Stomach smooth muscle (tissue), 2 donors: Measurements from ENCODE around the gene SNCAIP.
A peak's percentile ranks its signal among the peaks of the same experiment; 100 is the strongest.

Source experiments
- H3K27ac ChIP-seq: one replicate; pipeline ENCODE4 v1.7.0; 2013; ENCODE audit warnings: mild to moderate bottlenecking, low read length, inconsistent platforms
- H3K27me3 ChIP-seq, 2 donors: one replicate each; pipeline ENCODE4 v1.7.0; 2013; ENCODE audit warnings: low read length in 2 of 2; ENCODE audit not compliant: insufficient read depth in 2 of 2, control insufficient read depth in 1 of 2
- H3K36me3 ChIP-seq, 2 donors: one replicate each; pipeline ENCODE4 v1.7.0; 2013; ENCODE audit warnings: low read length in 2 of 2; ENCODE audit not compliant: control insufficient read depth in 2 of 2, insufficient read depth in 2 of 2
- H3K4me1 ChIP-seq: one replicate; pipeline ENCODE4 v1.7.0; 2013; ENCODE audit warnings: low read length; ENCODE audit not compliant: control insufficient read depth, insufficient read depth
- H3K4me3 ChIP-seq, 2 donors: one replicate each; pipeline ENCODE4 v1.7.0; 2013; ENCODE audit warnings: low read length in 2 of 2
- H3K9ac ChIP-seq, 2 donors: one replicate each; pipeline ENCODE4 v1.7.0; 2013; ENCODE audit warnings: low read length in 2 of 2, mild to moderate bottlenecking in 1 of 2
- H3K9me3 ChIP-seq, 2 donors: one replicate each; pipeline ENCODE4 v1.7.0; 2013; ENCODE audit warnings: low read length in 2 of 2; ENCODE audit not compliant: control insufficient read depth in 2 of 2
- donor health status: healthy.
- donor health status: Pancreatic carcinoma.

The SNCAIP gene

GRCh38 chr5:122314036-122314435, 2.0 kb downstream of the SNCAIP start:
- Histone ChIP-seq H3K27ac (no peak overlapping the region), H3K9me3 (no peaks in the 10 kb centered on the region), H3K27me3 (peaks cover 6 to 22% of the 10 kb centered on the region in 2 donors), H3K4me3 (no peak overlapping the region), H3K9ac (no peak overlapping the region), H3K4me1 (peaks cover 4% of the 10 kb centered on the region), H3K36me3 (no peaks in the 10 kb centered on the region)

- Histone ChIP-seq H3K9ac (no peak overlapping the region), H3K36me3 (no peaks in the 10 kb centered on the region), H3K27me3 (peaks cover 6 to 22% of the 10 kb centered on the region in 2 donors), H3K4me1 (peaks cover 4% of the 10 kb centered on the region), H3K4me3 (no peak overlapping the region), H3K9me3 (no peaks in the 10 kb centered on the region), H3K27ac (no peak overlapping the region)
Measured at GRCh38 chr5:122315521-122315920, 3.5 kb downstream of the SNCAIP start.

- H3K9ac ChIP-seq: no peak overlapping the region
- no peak overlapping the region for H3K4me3 ChIP-seq
- no peaks in the 10 kb centered on the region for H3K36me3 ChIP-seq
- peaks cover 6 to 22% of the 10 kb centered on the region in 2 donors for H3K27me3 ChIP-seq
- H3K9me3 ChIP-seq: no peaks in the 10 kb centered on the region
- peaks cover 4% of the 10 kb centered on the region for H3K4me1 ChIP-seq
- no peak overlapping the region for H3K27ac ChIP-seq
Measured at GRCh38 chr5:122316656-122317055, 4.6 kb downstream of the SNCAIP start.

- H3K9ac ChIP-seq: no peak overlapping the region
- H3K36me3 ChIP-seq: no peaks in the 10 kb centered on the region
- H3K27me3 ChIP-seq: peaks cover 0 to 10% of the 10 kb centered on the region in 2 donors
- no peak overlapping the region for H3K27ac ChIP-seq
- H3K4me3 ChIP-seq: no peak overlapping the region
- peaks cover 7% of the 10 kb centered on the region for H3K4me1 ChIP-seq
- H3K9me3 ChIP-seq: no peaks in the 10 kb centered on the region
Measured at GRCh38 chr5:122319897-122320296, 7.9 kb downstream of the SNCAIP start.

- Histone ChIP-seq H3K27me3 (no peaks in the 10 kb centered on the region), H3K9me3 (no peaks in the 10 kb centered on the region), H3K4me3 (no peak overlapping the region), H3K4me1 (peaks cover 7% of the 10 kb centered on the region), H3K9ac (no peak overlapping the region), H3K36me3 (no peaks in the 10 kb centered on the region), H3K27ac (no peak overlapping the region)
Measured at GRCh38 chr5:122321921-122322320, 9.9 kb downstream of the SNCAIP start.

- Histone ChIP-seq H3K27me3 (no peaks in the 10 kb centered on the region), H3K9ac (no peak overlapping the region), H3K27ac (no peak overlapping the region), H3K4me3 (peak overlapping the region; percentile 2 to 40), H3K4me1 (peaks cover 7% of the 10 kb centered on the region), H3K36me3 (no peaks in the 10 kb centered on the region), H3K9me3 (no peaks in the 10 kb centered on the region)
Measured at GRCh38 chr5:122322801-122323548, 10.9 kb downstream of the SNCAIP start.

- Histone ChIP-seq H3K9ac (no peak overlapping the region), H3K4me1 (peaks cover 7% of the 10 kb centered on the region), H3K4me3 (no peak overlapping the region), H3K36me3 (no peaks in the 10 kb centered on the region), H3K27ac (no peak overlapping the region), H3K9me3 (no peaks in the 10 kb centered on the region), H3K27me3 (no peaks in the 10 kb centered on the region)
Measured at GRCh38 chr5:122323738-122324137, 11.7 kb downstream of the SNCAIP start.

- Histone ChIP-seq H3K36me3 (no peaks in the 10 kb centered on the region), H3K27me3 (no peaks in the 10 kb centered on the region), H3K27ac (no peak overlapping the region), H3K9me3 (no peaks in the 10 kb centered on the region), H3K4me3 (no peak overlapping the region), H3K4me1 (peaks cover 7% of the 10 kb centered on the region), H3K9ac (no peak overlapping the region)
Measured at GRCh38 chr5:122327110-122327509, 15.1 kb downstream of the SNCAIP start.

GRCh38 chr5:122330881-122331280, 18.8 kb downstream of the SNCAIP start:
- H3K27ac ChIP-seq: no peak overlapping the region
- no peaks in the 10 kb centered on the region for H3K36me3 ChIP-seq
- H3K9ac ChIP-seq: no peak overlapping the region
- no peaks in the 10 kb centered on the region for H3K9me3 ChIP-seq
- no peaks in the 10 kb centered on the region for H3K4me1 ChIP-seq
- H3K4me3 ChIP-seq: no peak overlapping the region
- H3K27me3 ChIP-seq: no peaks in the 10 kb centered on the region

GRCh38 chr5:122332599-122333555, 20.8 kb downstream of the SNCAIP start:
- H3K9me3 ChIP-seq: no peaks in the 10 kb centered on the region
- H3K27me3 ChIP-seq: no peaks in the 10 kb centered on the region
- H3K27ac ChIP-seq: no peak overlapping the region
- no peaks in the 10 kb centered on the region for H3K36me3 ChIP-seq
- H3K9ac ChIP-seq: no peak overlapping the region
- H3K4me1 ChIP-seq: no peaks in the 10 kb centered on the region
- H3K4me3 ChIP-seq: no peak overlapping the region
